Stimulated activated CD4-positive, alpha-beta T cell treated with anti-CD3 and anti-CD28 coated beads, Interleukin-1b, Interleukin-23, amount 100 ng/mL, for 48 hours (primary cell): Measurements from ENCODE around the gene DGKH.
"Not testable (repeated sequence)": the region's sequence is repeated elsewhere in the genome, so short reads cannot be mapped to it uniquely, and the experiment has no call there.

Source experiments
- DNase-seq: peaks from one replicate; pipeline ENCODE4 v3.0.0-alpha.2; 2020

DGKH gene

GRCh38 chr13:42040730-42041010 lies 7.8 kb upstream of the DGKH start:
- DNase-seq, result no peak

GRCh38 chr13:42041011-42041683 lies 7.3 kb upstream of the DGKH start:
- DNase-seq, result peak; percentile 54

GRCh38 chr13:42041684-42042035 lies 6.8 kb upstream of the DGKH start:
- DNase-seq, result no peak

- DNase-seq, result no peak
These were observed 4.8 kb upstream of the DGKH start for GRCh38 chr13:42043676-42044075.

DNA sequence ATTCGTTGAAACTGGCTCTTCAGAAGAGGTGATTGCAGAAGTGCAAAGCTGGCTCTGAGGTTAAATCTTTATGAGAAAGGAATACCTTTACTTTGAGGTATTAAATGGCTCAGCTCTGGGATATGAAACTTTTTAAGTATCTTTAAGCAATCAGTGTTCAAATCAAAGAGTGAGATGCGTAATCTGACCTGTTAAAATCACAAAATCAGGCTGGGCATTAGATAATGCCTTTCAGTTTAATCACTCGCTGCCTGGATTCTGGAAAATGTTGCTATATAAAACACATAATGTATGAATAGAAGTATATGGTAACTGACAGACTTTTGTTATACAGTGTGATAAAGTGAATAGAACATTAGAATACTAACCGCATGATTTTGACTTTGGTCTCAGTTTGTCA lies 2.0 kb upstream of the DGKH start:
- no peak for DNase-seq

DNA sequence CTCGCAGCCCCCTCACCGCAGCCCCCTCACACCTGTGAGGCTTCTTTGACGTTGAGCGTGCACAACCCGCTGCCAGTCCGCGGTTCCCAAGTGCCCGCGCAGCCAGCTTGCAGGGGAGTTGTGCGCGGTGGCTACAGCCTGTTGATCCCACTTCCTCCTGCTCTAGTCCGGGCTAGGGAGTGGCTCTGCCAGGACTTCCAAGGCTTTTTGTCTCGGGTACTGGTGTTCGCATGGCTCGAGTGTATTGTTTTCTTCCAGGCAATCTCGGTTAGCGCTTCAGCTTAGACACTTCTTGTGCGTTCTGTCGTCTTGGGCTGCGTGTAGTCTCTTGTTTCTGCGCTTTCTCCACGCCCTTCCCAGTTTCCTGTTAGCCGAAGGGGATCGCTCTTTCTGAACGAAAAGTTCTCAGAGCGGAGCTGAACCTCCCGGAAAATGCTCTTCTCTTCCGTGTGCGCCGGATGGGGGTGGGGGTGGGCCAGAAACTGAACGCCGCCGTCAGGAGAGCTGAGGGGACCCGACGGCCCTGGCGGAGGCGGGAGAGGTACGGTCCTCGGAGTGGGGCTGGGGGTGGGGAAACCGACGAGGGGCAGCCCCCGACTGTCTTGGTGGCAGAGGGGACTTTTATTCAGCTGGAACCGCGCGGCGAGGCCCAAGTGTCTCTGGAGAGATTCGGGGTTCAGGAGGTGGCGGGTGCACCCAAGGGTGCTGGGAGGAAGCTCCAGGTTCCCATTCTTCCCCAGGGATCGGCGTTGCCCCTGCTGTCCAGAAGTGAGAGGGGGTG lies 697 bp upstream of the DGKH start:
- DNase-seq, result peak; percentile 16

- DNase-seq, result peak; percentile 42
These were observed 421 bp downstream of the DGKH start for GRCh38 chr13:42048684-42049453.

DNA sequence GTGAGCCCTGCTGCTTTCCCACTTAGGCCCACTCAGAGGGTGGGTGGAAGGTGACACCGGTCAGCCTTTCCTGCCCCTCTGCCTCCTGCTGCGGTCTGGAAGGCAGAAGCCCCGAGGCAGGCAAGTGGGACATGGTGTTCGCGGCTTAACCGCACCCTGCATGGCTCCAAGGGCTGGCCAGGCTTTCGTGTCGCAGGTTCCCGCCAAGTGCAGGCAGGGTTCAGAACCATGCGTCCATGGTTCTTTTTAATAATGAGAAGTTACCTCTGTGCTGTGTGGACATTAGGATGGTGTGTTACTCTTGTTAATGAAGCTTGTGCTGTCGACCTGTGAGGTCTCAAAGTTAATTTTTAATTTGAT lies 986 bp downstream of the DGKH start:
- DNase-seq, result no peak

DNA sequence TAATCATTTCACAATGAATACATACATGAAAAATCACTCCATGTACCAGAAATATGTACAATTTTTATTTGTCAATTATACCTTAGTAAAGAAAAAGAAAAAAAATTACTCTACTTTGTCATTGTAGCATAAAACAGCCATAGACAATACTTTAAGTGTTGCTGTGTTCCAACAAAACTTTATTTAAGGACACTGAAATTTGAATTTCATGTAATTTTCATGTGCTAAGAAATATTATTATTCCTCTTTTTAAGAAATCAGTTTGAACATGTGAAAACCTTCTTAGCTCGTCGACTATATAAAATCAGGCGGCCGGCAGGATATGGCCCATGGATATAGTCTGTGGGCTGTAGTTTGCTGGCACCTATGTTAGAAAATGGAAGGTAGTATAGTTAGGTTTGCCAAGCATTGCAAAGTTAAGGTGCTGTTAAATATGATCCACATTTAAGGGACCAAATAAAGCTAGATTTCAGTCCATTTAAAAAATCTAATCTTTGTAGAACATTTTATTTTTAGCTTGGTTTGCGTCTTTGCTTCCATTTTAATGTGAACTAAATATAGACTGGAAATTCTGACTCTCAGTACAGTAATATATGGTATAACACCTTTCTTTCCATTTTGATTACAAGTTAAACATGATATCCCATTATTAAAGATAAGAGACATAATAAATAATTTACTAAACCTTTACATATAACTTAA lies 6.5 kb downstream of the DGKH start:
- DNase-seq, result no peak

DNA sequence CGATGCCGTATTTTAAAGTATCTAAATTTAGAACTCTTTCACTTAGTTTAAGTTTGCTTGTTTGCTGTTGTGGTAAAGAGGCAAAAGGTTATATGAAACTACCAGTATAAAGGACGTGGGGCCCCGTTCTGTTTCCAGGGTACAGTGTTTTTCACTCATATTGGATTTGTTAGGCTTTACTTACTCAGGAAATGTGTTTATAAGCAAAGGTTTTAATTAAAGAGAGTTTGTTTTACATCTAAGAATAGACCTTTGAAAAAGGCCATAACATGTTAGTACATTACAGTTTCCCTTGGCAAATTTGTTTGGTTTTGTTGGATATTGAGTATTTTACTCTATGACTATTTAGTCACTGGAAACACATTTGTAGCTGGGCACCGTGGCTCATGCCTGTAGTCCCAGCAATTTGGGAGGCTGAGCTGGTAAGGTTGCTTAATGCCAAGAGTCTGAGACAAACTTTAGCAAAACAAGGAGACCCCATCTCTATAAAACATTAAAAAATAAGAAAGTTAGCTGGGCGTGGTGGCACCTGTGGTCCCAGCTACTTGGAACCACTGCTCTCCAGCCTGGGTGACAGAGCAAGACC lies 7.1 kb downstream of the DGKH start:
- DNase-seq, result no peak

GRCh38 chr13:42056146-42056545 lies 7.7 kb downstream of the DGKH start:
- DNase-seq, result no peak

GRCh38 chr13:42056583-42056982 lies 8.1 kb downstream of the DGKH start:
- no peak for DNase-seq

- no peak for DNase-seq
These were observed 9.6 kb downstream of the DGKH start for GRCh38 chr13:42057918-42058530.

DNA sequence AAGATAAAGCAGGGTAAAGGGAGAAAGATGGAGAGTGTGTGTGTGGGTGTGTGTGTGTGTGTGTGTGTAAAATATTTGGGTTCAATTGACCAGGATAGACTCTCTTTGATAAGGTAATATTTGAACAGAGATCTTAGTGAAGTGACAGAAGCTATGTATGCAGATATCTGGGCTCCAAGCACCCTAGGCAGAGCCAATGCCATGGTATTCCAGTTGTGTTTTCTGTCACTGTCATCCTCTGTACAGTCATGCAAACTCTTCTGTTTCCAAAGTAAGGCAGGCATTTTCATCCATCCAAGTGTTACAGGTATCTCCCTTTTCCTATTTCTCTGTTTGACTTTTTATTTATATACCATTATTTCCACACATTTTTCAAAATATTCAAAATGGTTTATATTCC lies 13.5 kb downstream of the DGKH start:
- no peak for DNase-seq

GRCh38 chr13:42063105-42063504 lies 14.7 kb downstream of the DGKH start:
- DNase-seq, result no peak

DNA sequence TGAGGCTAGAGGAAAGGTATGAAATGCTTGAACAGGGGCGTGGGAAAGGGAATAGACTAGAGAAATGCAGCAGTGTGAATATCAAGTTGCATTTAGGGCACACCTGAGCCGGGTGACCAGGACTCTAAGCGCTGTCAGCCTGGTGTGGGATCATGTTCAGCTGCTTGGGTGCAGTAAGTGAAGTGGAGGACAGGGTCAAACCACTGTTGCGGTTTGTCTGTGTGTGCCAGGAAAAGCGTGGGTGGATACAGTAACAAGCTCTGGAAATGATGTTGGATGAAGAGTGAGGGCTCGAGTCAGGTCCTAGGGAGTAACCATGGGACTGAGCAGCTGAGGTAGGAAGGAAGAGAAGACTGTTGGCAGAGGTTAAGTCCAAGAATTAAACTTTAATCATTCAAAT lies 15.8 kb downstream of the DGKH start:
- DNase-seq, result no peak

DNA sequence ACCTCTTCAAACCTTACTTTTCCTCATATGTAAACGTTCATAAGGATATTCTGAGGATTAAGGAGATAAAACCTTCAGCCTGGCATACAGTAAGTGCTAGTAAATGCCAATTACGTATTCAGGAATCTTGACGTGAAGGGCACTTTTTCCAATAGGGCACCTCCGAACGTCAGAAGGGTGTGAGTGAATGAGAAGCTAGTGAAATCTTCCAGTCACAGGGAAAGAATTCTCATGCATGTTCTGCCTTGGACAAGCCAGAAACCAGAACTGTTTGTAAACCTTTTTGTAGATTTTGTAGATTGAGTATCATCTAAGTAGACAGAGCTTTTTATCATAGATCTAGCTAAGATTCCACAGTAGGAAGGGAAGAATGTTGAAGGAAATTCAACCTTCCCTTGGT lies 16.5 kb downstream of the DGKH start:
- no peak for DNase-seq

- no peak for DNase-seq
These were observed 17.0 kb downstream of the DGKH start for GRCh38 chr13:42065414-42065813.

GRCh38 chr13:42066542-42066941 lies 18.1 kb downstream of the DGKH start:
- DNase-seq, result no peak

DNA sequence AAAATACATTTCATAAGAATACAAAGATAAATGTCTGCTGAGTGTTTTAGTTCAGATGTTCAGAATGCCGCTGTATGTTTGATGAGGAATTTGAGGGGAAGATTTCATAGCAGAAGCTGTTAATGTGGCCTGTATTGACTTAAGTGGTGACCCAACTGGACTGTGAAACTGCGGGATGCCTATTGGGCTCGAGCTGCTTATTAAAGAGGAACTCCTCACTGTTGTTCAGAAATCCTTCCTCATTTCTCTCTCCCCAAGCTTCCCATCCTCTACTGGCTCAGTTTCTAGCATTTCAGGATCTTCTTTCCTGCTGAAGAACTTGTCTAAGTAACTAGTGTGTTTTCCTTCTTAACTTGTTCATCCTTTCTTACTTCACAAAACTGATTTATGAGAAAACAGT lies 20.4 kb downstream of the DGKH start:
- no peak for DNase-seq

- not testable (repeated sequence) for DNase-seq
These were observed 22.2 kb downstream of the DGKH start for GRCh38 chr13:42070599-42070998.

DNA sequence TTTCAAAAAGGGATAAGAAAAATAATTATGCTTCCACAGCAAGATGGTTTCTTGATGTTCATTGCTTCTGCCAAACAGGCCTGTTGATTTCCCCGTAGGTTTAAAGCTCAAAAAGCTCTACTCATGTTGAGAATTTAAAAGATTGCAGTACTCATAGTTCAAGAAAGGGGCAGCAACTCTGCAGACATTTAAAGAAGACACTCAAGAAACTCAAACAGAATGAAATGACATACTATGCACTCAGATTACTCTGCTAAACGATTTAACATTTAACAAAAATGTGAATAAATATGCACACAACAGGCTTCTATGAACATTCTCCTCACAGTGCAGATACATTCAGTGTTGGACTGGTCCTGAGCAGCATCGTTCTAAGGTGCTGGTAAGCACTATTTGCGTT lies 22.7 kb downstream of the DGKH start:
- not testable (repeated sequence) for DNase-seq
